IMR-90 (cell line): ENCODE results near the gene PRKD1. TPM values are rescaled to one million over a fixed set of nuclear protein-coding genes. Genes with fewer than 3 reads are reported as not detected.

ENCODE experiments used
- ATAC-seq: fragments of 200-7000 bp; cut with Tn5 transposase; 2 replicates; pipeline ENCODE4 v1.9.1; 2020; ENCODE audit warnings: low read depth, mild to moderate bottlenecking, moderate library complexity
- BruUV-seq: library from RNA; stranded (reverse); fragments of 400-500 nt; replicated peaks from 2 replicates; lab custom pipeline; 2021; lab: Mats Ljungman, UMichigan
- CTCF ChIA-PET: fragments of 300-600 bp; formaldehyde crosslinking; extraction: SDS; loops from one replicate; lab custom pipeline; 2021; ENCODE audit warnings: antibody characterized with exemption; lab: Yijun Ruan, JAX
- POLR2A ChIA-PET: fragments of 300-600 bp; sonication (Branson Sonifier 250); formaldehyde crosslinking; loops from one replicate; lab custom pipeline; 2022; ENCODE audit warnings: antibody characterized with exemption; ENCODE audit not compliant: unreplicated experiment; lab: Charles Lee
- DNase-seq: peaks from one replicate; pipeline ENCODE4 v3.0.0; 2013
- H2AFZ ChIP-seq: replicated peaks from 2 replicates; pipeline ENCODE3; 2013; ENCODE audit warnings: low read length, mild to moderate bottlenecking; ENCODE audit not compliant: poor library complexity
- H2AK5ac ChIP-seq: 2 replicates; pipeline ENCODE4 v1.6.1; 2013; ENCODE audit warnings: low read depth, low read length, inconsistent platforms
- H2AK9ac ChIP-seq: replicated peaks from 2 replicates; pipeline ENCODE3; 2013; ENCODE audit warnings: mild to moderate bottlenecking, low read depth, low read length, moderate library complexity; ENCODE audit not compliant: poor library complexity
- H2BK120ac ChIP-seq: 2 replicates; pipeline ENCODE4 v1.6.1; 2013; ENCODE audit warnings: low read depth, low read length, inconsistent platforms
- H2BK15ac ChIP-seq: 3 replicates; pipeline ENCODE4 v1.6.1; 2013; ENCODE audit warnings: low read depth, low read length, inconsistent platforms
- H2BK20ac ChIP-seq: 2 replicates; pipeline ENCODE4 v1.6.1; 2013; ENCODE audit warnings: low read depth, mild to moderate bottlenecking, inconsistent platforms, low read length, moderate library complexity
- H2BK5ac ChIP-seq: 2 replicates; pipeline ENCODE4 v1.6.1; 2013; ENCODE audit warnings: mild to moderate bottlenecking, low read depth, low read length, inconsistent platforms; ENCODE audit not compliant: poor library complexity, severe bottlenecking
- H3K14ac ChIP-seq: replicated peaks from 2 replicates; pipeline ENCODE4 v1.6.1; 2013; ENCODE audit warnings: low read depth, low read length, inconsistent platforms
- H3K18ac ChIP-seq: 2 replicates; pipeline ENCODE4 v1.6.1; 2013; ENCODE audit warnings: low read depth, low read length, control low read depth
- H3K23ac ChIP-seq: 2 replicates; pipeline ENCODE4 v1.6.1; 2013; ENCODE audit warnings: low read depth, low read length, inconsistent platforms
- H3K27ac ChIP-seq: 2 replicates; pipeline ENCODE4 v1.5.1; 2013; ENCODE audit warnings: mild to moderate bottlenecking, control low read depth, low read length; ENCODE audit not compliant: insufficient read depth
- H3K27me3 ChIP-seq: 2 replicates; pipeline ENCODE4 v1.6.1; 2013; ENCODE audit warnings: low read length; ENCODE audit not compliant: control insufficient read depth, insufficient read depth
- H3K36me3 ChIP-seq: 2 replicates; pipeline ENCODE4 v1.6.1; 2013; ENCODE audit warnings: low read length, mixed read lengths; ENCODE audit not compliant: control insufficient read depth, insufficient read depth
- H3K4ac ChIP-seq: 2 replicates; pipeline ENCODE4 v1.6.1; 2013; ENCODE audit warnings: low read depth, low read length, inconsistent platforms
- H3K4me1 ChIP-seq: 2 replicates; pipeline ENCODE4 v1.6.1; 2013; ENCODE audit warnings: low read length, mixed read lengths; ENCODE audit not compliant: control insufficient read depth, insufficient read depth
- H3K4me2 ChIP-seq: 2 replicates; pipeline ENCODE4 v1.6.1; 2013; ENCODE audit warnings: low read depth, mild to moderate bottlenecking, control low read depth, low read length, moderate library complexity
- H3K4me3 ChIP-seq: 2 replicates; pipeline ENCODE4 v1.5.1; 2013; ENCODE audit warnings: low read depth, mild to moderate bottlenecking, control low read depth, low read length, moderate library complexity; ENCODE audit not compliant: insufficient read depth
- H3K56ac ChIP-seq: 2 replicates; pipeline ENCODE4 v1.6.1; 2013; ENCODE audit warnings: low read length, inconsistent platforms; ENCODE audit not compliant: insufficient read depth; ENCODE audit errors: extremely low read depth
- H3K79me1 ChIP-seq, 2 experiments: 2 replicates each; pipeline ENCODE4 v1.6.1; 2013; ENCODE audit warnings: low read length in 2 of 2, inconsistent platforms in 1 of 2, low read depth in 1 of 2
- H3K9ac ChIP-seq: 2 replicates; pipeline ENCODE4 v1.6.1; 2013; ENCODE audit warnings: low read depth, low read length, control low read depth
- H3K9me1 ChIP-seq: 2 replicates; pipeline ENCODE4 v1.6.1; 2013; ENCODE audit warnings: low read length, inconsistent platforms; ENCODE audit not compliant: insufficient read depth
- H3K9me3 ChIP-seq: 2 replicates; pipeline ENCODE4 v1.6.1; 2013; ENCODE audit warnings: low read length; ENCODE audit not compliant: control insufficient read depth, insufficient read depth
- H4K20me1 ChIP-seq: 2 replicates; pipeline ENCODE4 v1.6.1; 2013; ENCODE audit warnings: low read length, inconsistent platforms; ENCODE audit not compliant: insufficient read depth
- H4K5ac ChIP-seq: 2 replicates; pipeline ENCODE4 v1.6.1; 2013; ENCODE audit warnings: mild to moderate bottlenecking, low read depth, low read length, control low read depth
- H4K8ac ChIP-seq, 2 experiments: 2 replicates each; pipeline ENCODE4 v1.6.1; 2013; ENCODE audit warnings: low read depth in 2 of 2, low read length in 2 of 2, control low read depth in 1 of 2, inconsistent platforms in 1 of 2
- H4K91ac ChIP-seq: 2 replicates; pipeline ENCODE4 v1.6.1; 2013; ENCODE audit warnings: low read depth, low read length, inconsistent platforms; ENCODE audit not compliant: insufficient read depth
- BHLHE40 ChIP-seq: fragments of 150-350 bp; IDR thresholded peaks from 2 replicates; pipeline ENCODE4 v1.6.1; 2016; ENCODE audit warnings: mild to moderate bottlenecking, low read depth, low read length
- CEBPB ChIP-seq: IDR thresholded peaks from 2 replicates; pipeline ENCODE4 v1.6.1; 2012; ENCODE audit warnings: low read depth, low read length, improper control_type of control experiment
- WGBS, 2 experiments: methylation state at CpG; one replicate each; pipeline versions ENCODE4 v1.1.5 to v1.1.7; 2013; ENCODE audit warnings: missing lambda C conversion rate in 2 of 2; ENCODE audit not compliant: insufficient read length in 1 of 2; ENCODE audit errors: extremely low coverage in 2 of 2; 5-methylcytosine and 5-hydroxymethylcytosine counted together
- dilution Hi-C: fragments of 300-500 bp; cut with HindIII; formaldehyde crosslinking; loops from one replicate; pipeline ENCODE4 v1.14.3; 2018; ENCODE audit warnings: low sequenced_read_pairs; ENCODE audit not compliant: unreplicated experiment
- in situ Hi-C: fragments of 300-500 bp; cut with MboI; formaldehyde crosslinking; loops from 3 replicates; pipeline ENCODE4 v1.14.3; 2019; ENCODE audit warnings: low sequenced_read_pairs, inconsistent platforms, mixed read lengths
- intact Hi-C: fragments of 100-400 bp; cut with micrococcal nuclease; formaldehyde crosslinking; loops from 2 replicates; pipeline ENCODE4 v1.10.0; 2022
- polyA plus RNA-seq, 3 experiments: library from polyadenylated mRNA; depleted of rRNA; stranded (reverse); fragments of >200 nt; gene quantifications; 2 replicates each; pipeline ENCODE4 v1.2.3, GENCODE V29; 2012; ENCODE audit warnings: low replicate concordance in 1 of 3
- total RNA-seq: library from RNA; depleted of rRNA; stranded (reverse); fragments of >200 nt; gene quantifications from 2 replicates; pipeline ENCODE4 v1.2.3, GENCODE V29; 2012

Gene PRKD1
- total and polyA plus RNA-seq, 2 of the 4 experiments (the other 2 are of a cell fraction): 12.9 to 14.2 TPM

DNA sequence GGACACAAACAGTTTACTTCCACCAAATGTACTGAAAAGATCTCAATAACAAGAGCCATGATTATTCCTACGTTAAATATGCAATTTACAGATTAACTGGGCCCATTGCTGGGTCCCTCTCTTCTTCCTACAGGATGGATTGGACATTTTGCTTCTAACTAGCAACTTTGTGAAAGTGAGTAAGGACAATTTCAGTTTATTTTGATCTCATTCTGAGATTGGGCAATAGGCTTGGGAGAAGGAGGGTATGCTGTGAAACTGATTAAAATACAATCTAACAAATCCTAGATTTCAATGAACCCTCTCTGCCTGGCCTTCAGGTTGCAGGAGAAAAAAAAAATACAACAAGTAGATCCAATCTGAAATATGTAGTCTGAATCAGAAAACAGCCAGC lies 121.5 kb downstream of the PRKD1 start:
- peak overlapping the region; percentile 28; the same call in 1 of the 2 replicates for H2BK20ac ChIP-seq
- no TSS peak for BruUV-seq
- H3K18ac ChIP-seq: peak overlapping the region; percentile 10; the same call in 1 of the 2 replicates
- TF ChIP-seq BHLHE40 (no peak), CEBPB (peak; percentile 82)
- intact Hi-C loops (no loop called here), dilution Hi-C loops (no loop called here), in situ Hi-C loops (no loop called here)
- H2AFZ ChIP-seq: no peak overlapping the region
- 0 out of 2 replicates have a peak overlapping the region, but pooled peaks have one; percentile 1 for H3K4ac ChIP-seq
- no peaks in the 10 kb centered on the region for H3K9me1 ChIP-seq
- H3K36me3 ChIP-seq: no peaks in the 10 kb centered on the region
- H2BK120ac ChIP-seq: peak overlapping the region; percentile 68; the same call in 1 of the 2 replicates
- H3K23ac ChIP-seq: no peak overlapping the region
- H2BK15ac ChIP-seq: no peak overlapping the region
- no CpG with 5 or more reads among the region's 1 CpG for WGBS, 2 experiments
- DNase-seq: no peak
- no peak overlapping the region for H3K27ac ChIP-seq
- H2AK9ac ChIP-seq: no peak overlapping the region
- H3K27me3 ChIP-seq: no peaks in the 10 kb centered on the region
- no peak overlapping the region for H3K4me3 ChIP-seq
- H4K91ac ChIP-seq: peak overlapping the region; percentile 2; the same call in 1 of the 2 replicates
- peaks cover 3% of the 10 kb centered on the region; the same call in 1 of the 2 replicates for H4K20me1 ChIP-seq
- H3K79me1 ChIP-seq: peaks cover 20 to 26% of the 10 kb centered on the region in 2 experiments
- POLR2A ChIA-PET: no interaction called here
- peaks cover 2% of the 10 kb centered on the region; the same call in 1 of the 2 replicates for H3K4me1 ChIP-seq
- H3K4me2 ChIP-seq: peak overlapping the region; percentile 29; the same call in 1 of the 2 replicates
- ATAC-seq: 0 out of 2 replicates have a peak, but pooled peaks have one; percentile 16
- peak overlapping the region; percentile 4 for H2BK5ac ChIP-seq
- CTCF ChIA-PET: interaction anchor here (0.7 kb wide), 1 partner anchor 64 kb away, joined by 3 read pairs; no protein-coding TSS in a partner anchor
- no peak overlapping the region for H3K56ac ChIP-seq
- H4K8ac ChIP-seq: peak overlapping the region in 1 of 2 experiments; percentile 4; a peak in 1 of 4 replicates
- H2AK5ac ChIP-seq: no peak overlapping the region
- no peaks in the 10 kb centered on the region for H3K9me3 ChIP-seq
- peak overlapping the region; percentile 35; the same call in 1 of the 2 replicates for H3K14ac ChIP-seq
- no peak overlapping the region for H3K9ac ChIP-seq
- H4K5ac ChIP-seq: no peak overlapping the region
